Caco-2 (cell line): Measurements from ENCODE around the gene TUB. TPM values are rescaled to one million over a fixed set of nuclear protein-coding genes. Genes with fewer than 3 reads are reported as not detected.

ENCODE experiments used
- BruUV-seq: library from RNA; stranded (reverse); fragments of 400-500 nt; replicated peaks from 2 replicates; lab custom pipeline; 2021; lab: Mats Ljungman, UMichigan
- CTCF ChIA-PET: fragments of 300-600 bp; sonication (Branson Sonifier 250); formaldehyde crosslinking; loops from one replicate; lab custom pipeline; 2022; ENCODE audit warnings: antibody characterized with exemption; lab: Charles Lee
- POLR2A ChIA-PET: fragments of 300-600 bp; sonication (Branson Sonifier 250); formaldehyde crosslinking; loops from one replicate; lab custom pipeline; 2022; ENCODE audit warnings: antibody characterized with exemption; lab: Charles Lee
- DNase-seq, 2 experiments: peaks; one replicate each; pipeline versions ENCODE4 v3.0.0 to v3.0.0-alpha.2; 2020 to 2022
- H3K27me3 ChIP-seq: replicated peaks from 2 replicates; pipeline ENCODE4 v1.6.0; 2011; ENCODE audit warnings: low read length; ENCODE audit not compliant: control insufficient read depth, insufficient read depth
- H3K36me3 ChIP-seq: 2 replicates; pipeline ENCODE4 v1.5.1; 2011; ENCODE audit warnings: low read length; ENCODE audit not compliant: control insufficient read depth, insufficient read depth
- H3K4me1 ChIP-seq: fragments of 250-450 bp; sonication (Bioruptor Pico); 2 replicates; pipeline ENCODE4 v1.5.1; 2020; ENCODE audit warnings: mild to moderate bottlenecking
- H3K4me3 ChIP-seq: 2 replicates; pipeline ENCODE4 v1.5.1; 2011; ENCODE audit warnings: low read depth, mild to moderate bottlenecking, control low read depth, low read length
- H3K9me3 ChIP-seq: fragments of 250-450 bp; sonication (Bioruptor Pico); 2 replicates; pipeline ENCODE4 v1.5.1; 2020; ENCODE audit warnings: mild to moderate bottlenecking, moderate library complexity
- H3K27ac Mint-ChIP-seq: one replicate; pipeline ENCODE4 v1.8.0; 2022; ENCODE audit warnings: mixed read lengths; ENCODE audit not compliant: unreplicated experiment
- H3K27me3 Mint-ChIP-seq: one replicate; pipeline ENCODE4 v1.8.0; 2022; ENCODE audit warnings: mixed read lengths; ENCODE audit not compliant: insufficient read depth, unreplicated experiment
- H3K36me3 Mint-ChIP-seq: one replicate; pipeline ENCODE4 v1.8.0; 2022; ENCODE audit warnings: mild to moderate bottlenecking, mixed read lengths; ENCODE audit not compliant: insufficient read depth, unreplicated experiment
- H3K4me1 Mint-ChIP-seq: one replicate; pipeline ENCODE4 v1.8.0; 2022; ENCODE audit warnings: low read depth, mixed read lengths; ENCODE audit not compliant: unreplicated experiment
- H3K4me3 Mint-ChIP-seq: one replicate; pipeline ENCODE4 v1.8.0; 2022; ENCODE audit warnings: mild to moderate bottlenecking, moderate library complexity, mixed read lengths; ENCODE audit not compliant: unreplicated experiment
- H3K9me3 Mint-ChIP-seq: one replicate; pipeline ENCODE4 v1.8.0; 2022; ENCODE audit warnings: mixed read lengths; ENCODE audit not compliant: unreplicated experiment
- intact Hi-C: fragments of 100-400 bp; cut with micrococcal nuclease; formaldehyde crosslinking; loops from one replicate; pipeline ENCODE4 v1.10.0; 2022; ENCODE audit not compliant: unreplicated experiment
- total RNA-seq: library from RNA; stranded (reverse); gene quantifications from 2 replicates; pipeline ENCODE4 v1.2.3, GENCODE V29; 2022
- TF ChIP-seq, protein P1 (sequence below), 2 experiments: fragments of 200-600 bp in 1 of 2; IDR thresholded peaks; 1 replicate in 1 of 2; 2 replicates in 1 of 2; pipeline versions ENCODE4 v1.5.1 to v1.8.0; 2011 to 2022; ENCODE audit warnings: antibody characterized with exemption in 1 of 2, control low read depth in 1 of 2, inconsistent platforms in 1 of 2, low read depth in 1 of 2, low read length in 1 of 2, mild to moderate bottlenecking in 1 of 2, moderate library complexity in 1 of 2; ENCODE audit not compliant: insufficient read depth in 1 of 2, severe bottlenecking in 1 of 2, unreplicated experiment in 1 of 2

Gene TUB
- total RNA-seq, 1 experiment from 2014 or later, result not detected

DNA sequence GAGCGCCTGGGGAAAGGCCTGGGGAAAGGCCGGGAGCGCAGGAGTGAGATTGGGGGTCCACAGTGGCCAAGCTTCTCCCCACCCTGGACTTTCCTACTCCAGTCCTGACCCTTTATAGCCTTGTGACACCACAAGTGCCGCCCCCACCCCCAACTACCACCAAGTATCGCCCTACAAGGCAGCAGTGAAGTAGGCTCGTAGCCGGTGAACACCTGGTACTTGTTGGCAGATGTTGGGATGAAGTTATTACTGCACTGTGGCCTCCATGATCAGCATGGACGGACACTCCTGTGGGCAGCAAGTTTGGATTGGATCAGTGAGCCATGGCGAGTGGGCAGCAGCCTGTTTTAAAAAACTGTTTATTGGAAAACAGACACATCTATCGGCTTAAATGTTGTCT is 48.9 kb upstream of the TUB start:
- no peaks in the 10 kb centered on the region for H3K4me1 ChIP-seq
- no peaks in the 10 kb centered on the region for H3K27me3 ChIP-seq
- no peak for DNase-seq
- ChIA-PET CTCF (interaction anchor here (0.8 to 4.0 kb wide), 4 partner anchors 26 to 66 kb away, joined by 3 to 103 read pairs (median 18); no protein-coding TSS in a partner anchor), POLR2A (no interaction called here)
- no peaks in the 10 kb centered on the region for H3K9me3 Mint-ChIP-seq
- no peaks in the 10 kb centered on the region for H3K4me1 Mint-ChIP-seq
- TF ChIP-seq, protein P1, sequence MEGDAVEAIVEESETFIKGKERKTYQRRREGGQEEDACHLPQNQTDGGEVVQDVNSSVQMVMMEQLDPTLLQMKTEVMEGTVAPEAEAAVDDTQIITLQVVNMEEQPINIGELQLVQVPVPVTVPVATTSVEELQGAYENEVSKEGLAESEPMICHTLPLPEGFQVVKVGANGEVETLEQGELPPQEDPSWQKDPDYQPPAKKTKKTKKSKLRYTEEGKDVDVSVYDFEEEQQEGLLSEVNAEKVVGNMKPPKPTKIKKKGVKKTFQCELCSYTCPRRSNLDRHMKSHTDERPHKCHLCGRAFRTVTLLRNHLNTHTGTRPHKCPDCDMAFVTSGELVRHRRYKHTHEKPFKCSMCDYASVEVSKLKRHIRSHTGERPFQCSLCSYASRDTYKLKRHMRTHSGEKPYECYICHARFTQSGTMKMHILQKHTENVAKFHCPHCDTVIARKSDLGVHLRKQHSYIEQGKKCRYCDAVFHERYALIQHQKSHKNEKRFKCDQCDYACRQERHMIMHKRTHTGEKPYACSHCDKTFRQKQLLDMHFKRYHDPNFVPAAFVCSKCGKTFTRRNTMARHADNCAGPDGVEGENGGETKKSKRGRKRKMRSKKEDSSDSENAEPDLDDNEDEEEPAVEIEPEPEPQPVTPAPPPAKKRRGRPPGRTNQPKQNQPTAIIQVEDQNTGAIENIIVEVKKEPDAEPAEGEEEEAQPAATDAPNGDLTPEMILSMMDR (IDR thresholded peaks at IDR 0.05; ENCODE audit: insufficient read depth in 1 of 2, low read depth in 1 of 2, low read length in 1 of 2, severe bottlenecking in 1 of 2, unreplicated experiment in 1 of 2), result no peak
- 0 out of 2 replicates have a peak, but pooled peaks cover under 1% of the 10 kb centered on the region for H3K9me3 ChIP-seq
- no peaks in the 10 kb centered on the region for H3K36me3 Mint-ChIP-seq
- peaks cover 15% of the 10 kb centered on the region for H3K27me3 Mint-ChIP-seq
- H3K27ac Mint-ChIP-seq, result no peak overlapping the region
- BruUV-seq, result no TSS peak
- intact Hi-C loops, result no loop called here
- no peak overlapping the region for H3K4me3 ChIP-seq
- H3K4me3 Mint-ChIP-seq, result no peak overlapping the region
- H3K36me3 ChIP-seq, result no peaks in the 10 kb centered on the region

DNA sequence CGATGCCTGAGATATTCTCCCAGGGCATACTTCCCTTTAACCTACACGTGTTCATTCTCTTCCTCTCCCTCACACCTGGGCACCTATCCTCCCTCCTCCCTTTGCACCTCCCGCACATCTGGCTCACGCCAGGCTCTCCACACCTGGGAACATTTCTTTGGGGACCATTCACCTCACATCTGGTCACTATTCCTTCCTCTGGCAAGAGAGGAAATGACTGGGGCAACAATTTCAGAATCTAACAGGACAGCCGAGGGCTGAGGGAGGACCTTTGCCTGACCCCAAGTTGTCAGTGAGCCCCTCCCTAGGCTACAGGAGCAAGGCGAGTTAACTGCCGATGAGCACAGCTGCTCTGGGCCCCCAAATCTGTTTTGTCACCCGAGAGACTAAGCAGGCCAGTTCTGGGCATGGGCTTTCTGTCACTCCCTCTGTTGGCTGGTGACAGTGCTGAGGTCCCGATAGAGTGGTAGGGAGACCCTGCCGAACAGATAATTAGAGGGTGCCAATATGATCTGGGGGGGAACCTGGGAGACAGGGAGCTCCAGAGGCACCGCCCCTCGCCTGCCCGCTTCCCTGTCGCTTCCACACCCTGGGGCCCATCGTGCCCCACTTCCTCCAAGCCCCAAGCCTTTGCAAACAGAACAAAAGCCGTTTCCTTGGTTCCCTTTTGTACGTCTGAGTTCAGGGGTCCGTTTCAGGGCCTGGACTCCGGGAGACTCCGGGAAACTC is 48.3 kb upstream of the TUB start:
- H3K27ac Mint-ChIP-seq, result no peak overlapping the region

More for the DNA sequence above, 48.3 kb upstream of the TUB start:
- Mint-ChIP-seq H3K4me1 (no peaks in the 10 kb centered on the region), H3K27me3 (peaks cover 18% of the 10 kb centered on the region), H3K9me3 (no peaks in the 10 kb centered on the region), H3K4me3 (peak overlapping the region; percentile 16), H3K36me3 (no peaks in the 10 kb centered on the region)
- TF ChIP-seq, protein P1 (IDR thresholded peaks at IDR 0.05; ENCODE audit: insufficient read depth in 1 of 2, low read depth in 1 of 2, low read length in 1 of 2, severe bottlenecking in 1 of 2, unreplicated experiment in 1 of 2), result no peak
- intact Hi-C loops, result loop anchor here (1.0 kb wide), 3 partner anchors 26 to 67 kb away; no protein-coding TSS in a partner anchor
- Histone ChIP-seq H3K4me3 (no peak overlapping the region), H3K36me3 (no peaks in the 10 kb centered on the region), H3K4me1 (no peaks in the 10 kb centered on the region), H3K9me3 (no peaks in the 10 kb centered on the region), H3K27me3 (no peaks in the 10 kb centered on the region)
- BruUV-seq, result no TSS peak
- no peak for DNase-seq
- CTCF ChIA-PET, result interaction anchor here (0.7 to 4.0 kb wide), 8 partner anchors 17 to 161 kb away, joined by 3 to 103 read pairs (median 4); no protein-coding TSS in a partner anchor
- POLR2A ChIA-PET, result no interaction called here
